Heart right ventricle (tissue), 16 donors: Measurements from ENCODE around the gene KIF1A. TPM values are rescaled to one million over a fixed set of nuclear protein-coding genes. Genes with fewer than 3 reads are reported as not detected.

Experiments
- ATAC-seq, 8 donors: fragments of 200-7000 bp; cut with Tn5 transposase; one replicate each; pipeline ENCODE4 v1.9.1; 2020; ENCODE audit warnings: mild to moderate bottlenecking in 8 of 8, moderate library complexity in 8 of 8, moderate number of reproducible peaks in 1 of 8
- DNase-seq, 2 donors: peaks; one replicate each; pipeline ENCODE4 v3.0.0-alpha.2; 2020
- H3K27ac ChIP-seq, 10 donors: fragments of 200-600 bp; sonication (generic) in 2 of 10; one replicate each; pipeline versions ENCODE4 v1.5.0 to v1.8.0; 2020 to 2022; ENCODE audit warnings: mild to moderate bottlenecking in 3 of 10
- H3K27me3 ChIP-seq, 7 donors: fragments of 200-600 bp; one replicate each; pipeline ENCODE4 v1.8.0; 2021 to 2022; ENCODE audit warnings: mild to moderate bottlenecking in 2 of 7
- H3K36me3 ChIP-seq, 9 donors: fragments of 200-600 bp; sonication (generic) in 1 of 9; one replicate each; pipeline versions ENCODE4 v1.5.0 to v1.8.0; 2020 to 2022; ENCODE audit warnings: mild to moderate bottlenecking in 2 of 9
- H3K4me1 ChIP-seq, 9 donors: fragments of 200-600 bp; sonication (generic) in 1 of 9; one replicate each; pipeline versions ENCODE4 v1.5.0 to v1.8.0; 2020 to 2022; ENCODE audit warnings: mild to moderate bottlenecking in 4 of 9
- H3K4me3 ChIP-seq, 10 donors: fragments of 200-600 bp; sonication (generic) in 2 of 10; one replicate each; pipeline versions ENCODE4 v1.5.0 to v1.8.0; 2020 to 2022; ENCODE audit warnings: mild to moderate bottlenecking in 7 of 10, moderate library complexity in 2 of 10
- H3K9me3 ChIP-seq, 11 donors: fragments of 200-600 bp in 10 of 11; sonication (generic) in 2 of 11; one replicate each; pipeline versions ENCODE4 v1.5.0 to v1.8.0; 2013 to 2022; ENCODE audit warnings: mild to moderate bottlenecking in 2 of 11, control low read depth in 1 of 11, moderate library complexity in 1 of 11
- CTCF ChIP-seq, 9 donors: fragments of 200-600 bp; sonication (generic) in 2 of 9; IDR thresholded peaks; one replicate each; pipeline versions ENCODE4 v1.5.0 to v1.8.0; 2021 to 2022; ENCODE audit warnings: antibody characterized with exemption in 9 of 9, mild to moderate bottlenecking in 5 of 9, moderate library complexity in 1 of 9
- whole genome bisulfite sequencing, 2 donors: extraction: QIAGEN DNeasy Blood & Tissue Kit; methylation state at CpG; one replicate each; pipeline ENCODE4 v1.1.7; 2013; ENCODE audit warnings: inconsistent platforms in 1 of 2; 5-methylcytosine and 5-hydroxymethylcytosine counted together
- intact Hi-C, 10 donors: fragments of 100-400 bp; cut with DNase I; formaldehyde crosslinking; loops; one replicate each; pipeline versions ENCODE4 v1.11.1 to v1.14.2; 2022
- polyA plus RNA-seq, 2 donors: library from polyadenylated mRNA; stranded (reverse); fragments of 200-250 nt; gene quantifications; one replicate each; pipeline ENCODE4 v1.2.3, GENCODE V29; 2013
- total RNA-seq, 10 donors: library from RNA; stranded (reverse); fragmentation: NEBNext Ultra II Directional in 3 of 10; extraction: Animal tissue kit (Norgen Biotek cat#: 25700) in 3 of 10; gene quantifications; one replicate each; pipeline versions ENCODE4 v1.2.1 to v1.2.4, GENCODE V29; 2021 to 2023
- donor health status: Arrhythmogenic right ventricular cardiomyopathy.
- donor health status: ischemic (EF 13 %, LVEDD 7.1; RV severe dilation, severe dysfunction).
- donor health status: healthy with polysubstance abuse.
- donor health status: DM: no; HTN: yes; CAD: no.
- donor health status: DM: no; HTN: no; CAD: no.
- donor health status: ischemic (EF 25% LVEDD 6.9; RV normal size, moderate dysfunction).
- donor health status: ischemic (EF 25% LVEDD 5.7; RV mildly dilated, moderate dysfunction).
- donor health status: healthy.
- donor health status: DM: yes; HTN: yes; CAD: no.
- donor health status: Ischemic cardiomyopathy.
- donor health status: ischemic (EF 35%, LVEDD 5.7; RV mildly dilated, moderate dysfunction).
- donor health status: nonischemic (EF 11% LVEDD 7.7; RV severe dilation, severe dysfunction).
- donor health status: DM: yes; HTN: yes; CAD: no.
- donor health status: PGD.
- donor health status: ischemic (EF 29% LVEDD 5.4; RV normal size, mild dysfunction).
- donor health status: nonischemic (EF 23%, LVEDD 6.1; RV moderate dilation, normal function).

Gene KIF1A
- total and polyA plus RNA-seq, 12 donors: 0.37 to 21.4 (median 1.4) TPM

GRCh38 chr2:240712121-240712520 lies 107.9 kb downstream of the KIF1A start:
- H3K27ac ChIP-seq: no peak overlapping the region
- intact Hi-C loops: loop anchor here in 1 of 10 donors (10.0 kb wide), 1 partner anchor 207 kb away; no protein-coding TSS in a partner anchor
- TF ChIP-seq CTCF (IDR thresholded peaks at IDR 0.05): no peak
- H3K27me3 ChIP-seq: peaks cover 0 to 72% (median 9%) of the 10 kb centered on the region in 7 donors
- no peaks in the 10 kb centered on the region for H3K9me3 ChIP-seq
- ATAC-seq (no peak), DNase-seq (no peak)
- H3K4me3 ChIP-seq: no peak overlapping the region
- WGBS, 2 donors: 85 to 90% methylated on average over 9 of the region's 9 CpGs
- no peaks in the 10 kb centered on the region for H3K4me1 ChIP-seq
- H3K36me3 ChIP-seq: no peaks in the 10 kb centered on the region

GRCh38 chr2:240711701-240712100 lies 108.3 kb downstream of the KIF1A start:
- no peak for DNase-seq

GRCh38 chr2:240711296-240711695 lies 108.7 kb downstream of the KIF1A start:
- ATAC-seq (no peak), DNase-seq (no peak)
- intact Hi-C loops: loop anchor here in 1 of 10 donors (10.0 kb wide), 1 partner anchor 206 kb away; no protein-coding TSS in a partner anchor
- 80 to 88% methylated on average over 9 of the region's 9 CpGs for WGBS, 2 donors
- no peak overlapping the region for H3K27ac ChIP-seq
- H3K4me1 ChIP-seq: no peaks in the 10 kb centered on the region
- no peak for TF ChIP-seq CTCF (IDR thresholded peaks at IDR 0.05)
- H3K9me3 ChIP-seq: no peaks in the 10 kb centered on the region
- H3K27me3 ChIP-seq: peaks cover 0 to 72% (median 9%) of the 10 kb centered on the region in 7 donors
- no peaks in the 10 kb centered on the region for H3K36me3 ChIP-seq
- no peak overlapping the region for H3K4me3 ChIP-seq

More at GRCh38 chr2:240711701-240712100, 108.3 kb downstream of the KIF1A start:
- no peak overlapping the region for H3K4me3 ChIP-seq
- intact Hi-C loops: loop anchor here in 1 of 10 donors (10.0 kb wide), 1 partner anchor 207 kb away; no protein-coding TSS in a partner anchor
- no peak for TF ChIP-seq CTCF (IDR thresholded peaks at IDR 0.05)
- 58 to 65% methylated on average over 5 of the region's 5 CpGs for WGBS, 2 donors
- no peaks in the 10 kb centered on the region for H3K9me3 ChIP-seq
- H3K36me3 ChIP-seq: no peaks in the 10 kb centered on the region
- H3K27me3 ChIP-seq: peaks cover 0 to 73% (median 9%) of the 10 kb centered on the region in 7 donors
- H3K27ac ChIP-seq: no peak overlapping the region
- ATAC-seq: no peak
- H3K4me1 ChIP-seq: no peaks in the 10 kb centered on the region

GRCh38 chr2:240708457-240708856 lies 111.6 kb downstream of the KIF1A start:
- no peaks in the 10 kb centered on the region for H3K36me3 ChIP-seq
- no peaks in the 10 kb centered on the region for H3K9me3 ChIP-seq
- no peak for ATAC-seq
- intact Hi-C loops: loop anchor here in 5 of 10 donors (5.0 to 10.0 kb wide), 3 partner anchors 184 to 196 kb away; no protein-coding TSS in a partner anchor
- TF ChIP-seq CTCF (IDR thresholded peaks at IDR 0.05): no peak
- H3K27ac ChIP-seq: no peak overlapping the region
- H3K27me3 ChIP-seq: peaks cover 0 to 71% (median 18%) of the 10 kb centered on the region in 7 donors
- H3K4me3 ChIP-seq: no peak overlapping the region
- peaks cover 0 to 5% (median 0%) of the 10 kb centered on the region in 9 donors for H3K4me1 ChIP-seq
- DNase-seq: no peak
- WGBS, 2 donors: 68 to 71% methylated on average over 7 of the region's 7 CpGs
